Measurements from ENCODE around the gene ZNF385B. TPM values are rescaled to one million over a fixed set of nuclear protein-coding genes. Genes with fewer than 3 reads are reported as not detected.

Gene ZNF385B
- total RNA-seq, 4 donors from 2014 or later, result 1.6 to 7.4 (median 3.9) TPM; not detected in 1

DNA sequence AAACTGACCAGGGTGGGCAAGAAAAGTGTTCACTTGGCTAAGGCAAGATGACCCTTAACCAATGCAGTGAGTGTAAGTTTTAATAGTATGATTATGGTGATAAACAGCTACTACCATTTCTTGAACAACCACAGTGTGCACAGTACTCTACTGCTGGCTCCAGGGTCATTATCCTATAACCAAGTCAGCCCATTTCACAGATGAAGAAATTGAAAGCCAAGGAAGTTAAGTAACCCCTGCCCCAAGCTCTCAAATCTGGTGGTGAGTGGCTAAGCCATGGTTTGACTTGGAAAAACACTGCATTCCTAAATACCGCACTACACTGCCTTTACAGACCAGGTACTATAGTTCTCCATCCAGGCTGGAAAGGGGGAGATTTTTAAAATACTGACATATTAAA is 5.7 kb downstream of the ZNF385B start:
- Histone ChIP-seq H3K4me1 (peaks cover 0 to 5% (median 0%) of the 10 kb centered on the region in 4 donors), H3K27me3 (no peaks in the 10 kb centered on the region), H3K36me3 (no peaks in the 10 kb centered on the region), H3K9me3 (no peaks in the 10 kb centered on the region), H3K4me3 (no peak overlapping the region), H3K27ac (no peak overlapping the region)
- no peak for DNase-seq
- no peak for TF ChIP-seq POLR2A (IDR thresholded peaks at IDR 0.05)
- TF ChIP-seq, protein P1, sequence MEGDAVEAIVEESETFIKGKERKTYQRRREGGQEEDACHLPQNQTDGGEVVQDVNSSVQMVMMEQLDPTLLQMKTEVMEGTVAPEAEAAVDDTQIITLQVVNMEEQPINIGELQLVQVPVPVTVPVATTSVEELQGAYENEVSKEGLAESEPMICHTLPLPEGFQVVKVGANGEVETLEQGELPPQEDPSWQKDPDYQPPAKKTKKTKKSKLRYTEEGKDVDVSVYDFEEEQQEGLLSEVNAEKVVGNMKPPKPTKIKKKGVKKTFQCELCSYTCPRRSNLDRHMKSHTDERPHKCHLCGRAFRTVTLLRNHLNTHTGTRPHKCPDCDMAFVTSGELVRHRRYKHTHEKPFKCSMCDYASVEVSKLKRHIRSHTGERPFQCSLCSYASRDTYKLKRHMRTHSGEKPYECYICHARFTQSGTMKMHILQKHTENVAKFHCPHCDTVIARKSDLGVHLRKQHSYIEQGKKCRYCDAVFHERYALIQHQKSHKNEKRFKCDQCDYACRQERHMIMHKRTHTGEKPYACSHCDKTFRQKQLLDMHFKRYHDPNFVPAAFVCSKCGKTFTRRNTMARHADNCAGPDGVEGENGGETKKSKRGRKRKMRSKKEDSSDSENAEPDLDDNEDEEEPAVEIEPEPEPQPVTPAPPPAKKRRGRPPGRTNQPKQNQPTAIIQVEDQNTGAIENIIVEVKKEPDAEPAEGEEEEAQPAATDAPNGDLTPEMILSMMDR (IDR thresholded peaks at IDR 0.05), result no peak

DNA sequence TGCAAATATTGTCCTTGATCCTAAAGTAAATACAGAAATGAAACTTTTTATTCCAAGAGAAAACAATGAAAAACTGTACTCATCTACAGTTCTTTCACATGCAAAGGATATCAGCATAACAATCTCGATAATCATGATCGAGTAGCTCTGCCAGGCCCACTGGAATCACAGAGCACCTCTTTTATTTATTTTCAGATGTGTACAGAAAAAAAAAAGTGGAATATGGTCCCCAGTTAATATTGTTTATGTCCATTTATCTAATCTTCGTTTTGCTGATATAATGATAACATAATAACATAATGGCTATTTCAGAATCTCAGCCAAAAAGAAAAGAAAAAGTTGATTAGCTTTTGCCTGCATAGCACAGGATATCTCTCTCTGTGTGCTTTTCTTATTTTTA is 6.5 kb downstream of the ZNF385B start:
- no peak for DNase-seq
- no peaks in the 10 kb centered on the region for H3K9me3 ChIP-seq
- H3K4me3 ChIP-seq, result no peak overlapping the region
- no peaks in the 10 kb centered on the region for H3K27me3 ChIP-seq
- TF ChIP-seq POLR2A (IDR thresholded peaks at IDR 0.05), result no peak
- TF ChIP-seq, protein P1 (IDR thresholded peaks at IDR 0.05), result no peak
- no peak overlapping the region for H3K27ac ChIP-seq
- H3K36me3 ChIP-seq, result no peaks in the 10 kb centered on the region
- no peaks in the 10 kb centered on the region for H3K4me1 ChIP-seq

DNA sequence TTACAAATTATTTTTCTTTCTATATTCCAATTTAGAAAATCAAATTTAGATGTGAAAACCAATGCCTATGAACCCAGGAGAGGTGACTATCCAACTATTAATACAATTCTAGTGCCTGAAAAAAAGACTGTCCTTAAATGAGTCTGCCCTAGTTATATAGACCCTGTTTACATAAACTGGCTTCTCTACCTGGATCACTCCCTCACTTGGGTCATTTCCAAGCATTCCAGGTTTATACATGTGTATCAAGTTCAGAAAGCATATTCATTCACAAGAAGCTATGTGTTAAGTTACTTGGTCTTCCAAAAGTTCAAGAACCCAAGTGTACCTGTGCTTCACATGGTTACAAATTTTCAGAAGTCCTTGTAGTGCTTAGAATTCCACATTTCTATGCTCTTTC is 8.3 kb downstream of the ZNF385B start:
- H3K4me3 ChIP-seq, result no peak overlapping the region
- no peaks in the 10 kb centered on the region for H3K27me3 ChIP-seq
- DNase-seq, result no peak
- no peaks in the 10 kb centered on the region for H3K4me1 ChIP-seq
- no peaks in the 10 kb centered on the region for H3K36me3 ChIP-seq
- no peaks in the 10 kb centered on the region for H3K9me3 ChIP-seq
- no peak overlapping the region for H3K27ac ChIP-seq
- no peak for TF ChIP-seq POLR2A (IDR thresholded peaks at IDR 0.05)
- TF ChIP-seq, protein P1 (IDR thresholded peaks at IDR 0.05), result no peak

DNA sequence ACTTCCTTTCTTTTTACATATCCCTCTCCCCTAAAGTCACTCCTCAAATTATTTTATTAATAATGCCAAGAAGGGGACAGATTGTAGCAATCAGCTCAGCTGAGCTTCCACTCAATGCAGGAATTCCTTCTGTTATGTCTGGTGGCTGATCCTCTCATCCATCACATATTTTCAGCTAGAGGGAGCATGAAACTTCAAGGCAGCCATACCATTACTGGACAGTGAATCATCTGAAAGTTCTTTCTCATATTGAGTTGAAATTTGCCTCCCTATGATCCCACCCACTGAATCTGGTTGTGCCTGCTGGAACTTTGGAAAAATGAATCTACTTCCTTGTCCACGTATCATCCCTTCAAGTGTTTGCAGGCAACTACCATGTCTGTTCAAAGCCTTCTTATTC is 11.2 kb downstream of the ZNF385B start:
- no peak for DNase-seq
- TF ChIP-seq POLR2A (IDR thresholded peaks at IDR 0.05), result no peak
- TF ChIP-seq, protein P1 (IDR thresholded peaks at IDR 0.05), result no peak
- no peaks in the 10 kb centered on the region for H3K36me3 ChIP-seq

DNA sequence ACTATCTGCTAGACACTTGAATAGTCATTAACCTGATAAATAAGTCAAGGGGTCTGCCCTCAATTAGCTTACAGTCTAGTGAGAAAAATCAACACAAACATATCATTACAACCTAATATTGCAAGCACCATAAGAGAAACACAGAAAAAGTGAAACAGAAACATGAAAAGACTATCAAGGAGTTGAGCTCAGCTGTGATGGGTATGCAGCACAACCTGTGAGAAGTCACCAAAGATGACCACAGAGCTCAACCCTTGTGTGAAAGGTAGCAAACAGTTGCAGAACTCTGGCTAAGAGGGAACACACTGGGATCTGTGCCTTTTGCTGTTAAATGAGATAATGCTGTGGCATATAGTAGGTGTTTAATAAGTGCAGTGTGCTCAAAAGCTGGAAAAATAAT is 11.7 kb downstream of the ZNF385B start:
- no peaks in the 10 kb centered on the region for H3K36me3 ChIP-seq
- H3K27ac ChIP-seq, result no peak overlapping the region
- no peak for DNase-seq
- no peak overlapping the region for H3K4me3 ChIP-seq
- no peaks in the 10 kb centered on the region for H3K4me1 ChIP-seq
- H3K27me3 ChIP-seq, result no peaks in the 10 kb centered on the region
- no peak for TF ChIP-seq POLR2A (IDR thresholded peaks at IDR 0.05)
- TF ChIP-seq, protein P1 (IDR thresholded peaks at IDR 0.05), result no peak
- no peaks in the 10 kb centered on the region for H3K9me3 ChIP-seq

More for the DNA sequence above, 11.2 kb downstream of the ZNF385B start:
- Histone ChIP-seq H3K27ac (no peak overlapping the region), H3K9me3 (no peaks in the 10 kb centered on the region), H3K4me3 (no peak overlapping the region), H3K4me1 (no peaks in the 10 kb centered on the region), H3K27me3 (no peaks in the 10 kb centered on the region)

DNA sequence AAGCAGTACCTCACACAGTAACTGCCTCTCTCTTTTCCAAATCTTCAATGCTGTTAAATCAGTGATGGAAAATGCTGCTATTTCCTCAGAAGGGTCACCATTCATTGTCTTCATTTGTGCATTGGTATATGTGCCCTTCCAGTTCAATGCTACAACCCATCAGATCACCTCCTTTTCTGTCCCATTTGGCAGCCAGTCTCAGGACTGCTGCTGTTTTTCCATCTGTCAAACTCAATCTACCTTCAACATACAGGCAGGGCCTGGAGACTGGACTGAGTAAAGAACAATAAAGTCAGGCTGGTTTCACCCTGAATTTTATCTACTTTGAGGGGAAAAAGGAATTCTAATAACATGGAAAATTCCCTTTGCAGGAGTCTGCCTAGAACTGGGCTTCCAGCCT is 17.9 kb downstream of the ZNF385B start:
- no peaks in the 10 kb centered on the region for H3K36me3 ChIP-seq
- H3K27me3 ChIP-seq, result no peaks in the 10 kb centered on the region
- no peak for DNase-seq
- no peak overlapping the region for H3K4me3 ChIP-seq
- no peak for TF ChIP-seq POLR2A (IDR thresholded peaks at IDR 0.05)
- TF ChIP-seq, protein P1 (IDR thresholded peaks at IDR 0.05), result no peak
- no peaks in the 10 kb centered on the region for H3K4me1 ChIP-seq
- no peak overlapping the region for H3K27ac ChIP-seq
- no peaks in the 10 kb centered on the region for H3K9me3 ChIP-seq

Measured in Peyer's patch (tissue), 4 donors.